ENCODE data around the gene FABP3.

DNA sequence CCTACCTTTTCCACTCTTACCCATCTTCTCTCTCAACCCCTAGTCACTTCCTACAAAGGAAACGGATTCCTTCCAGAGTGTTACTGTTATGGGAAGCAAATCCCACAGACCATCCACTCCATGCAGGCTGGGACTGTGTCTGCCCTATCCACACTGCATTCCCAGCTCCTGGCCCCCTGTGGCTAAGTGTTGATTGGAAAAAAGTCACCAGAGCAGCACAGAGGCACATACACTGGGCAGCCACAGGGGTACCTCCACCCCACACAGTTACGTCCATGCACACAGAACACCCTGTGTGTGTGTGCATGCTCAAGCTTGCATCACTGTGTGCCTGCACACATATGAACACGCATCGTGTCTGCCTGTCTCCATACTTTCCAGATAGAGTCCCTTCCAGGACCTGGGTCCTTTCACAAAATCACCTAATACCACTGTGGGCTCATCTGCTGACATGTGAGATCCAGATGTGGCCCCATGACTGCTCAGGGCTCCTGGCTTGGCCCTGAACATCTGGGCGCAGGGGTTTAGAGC lies 36.0 kb upstream of the FABP3 start:
- TF ChIP-seq, protein P1, sequence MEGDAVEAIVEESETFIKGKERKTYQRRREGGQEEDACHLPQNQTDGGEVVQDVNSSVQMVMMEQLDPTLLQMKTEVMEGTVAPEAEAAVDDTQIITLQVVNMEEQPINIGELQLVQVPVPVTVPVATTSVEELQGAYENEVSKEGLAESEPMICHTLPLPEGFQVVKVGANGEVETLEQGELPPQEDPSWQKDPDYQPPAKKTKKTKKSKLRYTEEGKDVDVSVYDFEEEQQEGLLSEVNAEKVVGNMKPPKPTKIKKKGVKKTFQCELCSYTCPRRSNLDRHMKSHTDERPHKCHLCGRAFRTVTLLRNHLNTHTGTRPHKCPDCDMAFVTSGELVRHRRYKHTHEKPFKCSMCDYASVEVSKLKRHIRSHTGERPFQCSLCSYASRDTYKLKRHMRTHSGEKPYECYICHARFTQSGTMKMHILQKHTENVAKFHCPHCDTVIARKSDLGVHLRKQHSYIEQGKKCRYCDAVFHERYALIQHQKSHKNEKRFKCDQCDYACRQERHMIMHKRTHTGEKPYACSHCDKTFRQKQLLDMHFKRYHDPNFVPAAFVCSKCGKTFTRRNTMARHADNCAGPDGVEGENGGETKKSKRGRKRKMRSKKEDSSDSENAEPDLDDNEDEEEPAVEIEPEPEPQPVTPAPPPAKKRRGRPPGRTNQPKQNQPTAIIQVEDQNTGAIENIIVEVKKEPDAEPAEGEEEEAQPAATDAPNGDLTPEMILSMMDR (CRISPR knock-in tag; IDR thresholded peaks at IDR 0.05) = no peak
- TF ChIP-seq SUZ12 (IDR thresholded peaks at IDR 0.05; ENCODE audit: low read depth, low read length) = no peak
- TF ChIP-seq, protein P2, sequence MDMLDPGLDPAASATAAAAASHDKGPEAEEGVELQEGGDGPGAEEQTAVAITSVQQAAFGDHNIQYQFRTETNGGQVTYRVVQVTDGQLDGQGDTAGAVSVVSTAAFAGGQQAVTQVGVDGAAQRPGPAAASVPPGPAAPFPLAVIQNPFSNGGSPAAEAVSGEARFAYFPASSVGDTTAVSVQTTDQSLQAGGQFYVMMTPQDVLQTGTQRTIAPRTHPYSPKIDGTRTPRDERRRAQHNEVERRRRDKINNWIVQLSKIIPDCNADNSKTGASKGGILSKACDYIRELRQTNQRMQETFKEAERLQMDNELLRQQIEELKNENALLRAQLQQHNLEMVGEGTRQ (IDR thresholded peaks at IDR 0.05; ENCODE audit: low read depth, low read length) = no peak
- TF ChIP-seq, protein P2 (CRISPR knock-in tag; IDR thresholded peaks at IDR 0.05; ENCODE audit: borderline replicate concordance) = no peak
- TF ChIP-seq, protein P3, sequence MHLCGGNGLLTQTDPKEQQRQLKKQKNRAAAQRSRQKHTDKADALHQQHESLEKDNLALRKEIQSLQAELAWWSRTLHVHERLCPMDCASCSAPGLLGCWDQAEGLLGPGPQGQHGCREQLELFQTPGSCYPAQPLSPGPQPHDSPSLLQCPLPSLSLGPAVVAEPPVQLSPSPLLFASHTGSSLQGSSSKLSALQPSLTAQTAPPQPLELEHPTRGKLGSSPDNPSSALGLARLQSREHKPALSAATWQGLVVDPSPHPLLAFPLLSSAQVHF (CRISPR knock-in tag; IDR thresholded peaks at IDR 0.05) = no peak
- TF ChIP-seq HOXA7 (CRISPR knock-in tag; IDR thresholded peaks at IDR 0.05) = no peak
- TF ChIP-seq ZNF616 (CRISPR knock-in tag; IDR thresholded peaks at IDR 0.05; ENCODE audit: low read depth) = no peak
